HepG2 (cell line): Measurements from ENCODE around the gene PHACTR1.

Experiments
- CTCF ChIP-seq: sonication (generic); formaldehyde crosslinking; IDR thresholded peaks from 2 replicates; pipeline ENCODE4 v1.5.0; 2020; ENCODE audit warnings: mild to moderate bottlenecking, missing genetic modification reagents, moderate library complexity
- FOSL2 ChIP-seq: sonication (generic); formaldehyde crosslinking; IDR thresholded peaks from 2 replicates; pipeline ENCODE4 v1.4.0; 2020; ENCODE audit warnings: missing genetic modification reagents
- GATAD2A ChIP-seq: IDR thresholded peaks from 2 replicates; pipeline ENCODE4 v1.6.1; 2016
- MYNN ChIP-seq: sonication (generic); formaldehyde crosslinking; IDR thresholded peaks from 2 replicates; pipeline ENCODE4 v1.4.0; 2020; ENCODE audit warnings: mild to moderate bottlenecking, low read depth, missing genetic modification reagents
- RBM22 ChIP-seq: fragments of 200-400 bp; formaldehyde crosslinking; optimal IDR thresholded peaks from 2 replicates; pipeline ENCODE3; 2017; ENCODE audit warnings: mild to moderate bottlenecking, low read length, moderate library complexity
- ZNF264 ChIP-seq: sonication (generic); formaldehyde crosslinking; IDR thresholded peaks from 2 replicates; pipeline ENCODE4 v1.4.0; 2020; ENCODE audit warnings: missing genetic modification reagents
- ZNF414 ChIP-seq: sonication (generic); formaldehyde crosslinking; IDR thresholded peaks from 2 replicates; pipeline ENCODE4 v1.5.0; 2020; ENCODE audit warnings: missing genetic modification reagents
- ZNF775 ChIP-seq: sonication (generic); formaldehyde crosslinking; IDR thresholded peaks from 2 replicates; pipeline ENCODE4 v1.4.0; 2020; ENCODE audit warnings: missing genetic modification reagents, mild to moderate bottlenecking, moderate library complexity, borderline replicate concordance
- ZZZ3 ChIP-seq: sonication (generic); formaldehyde crosslinking; IDR thresholded peaks from 2 replicates; pipeline ENCODE4 v1.4.0; 2020; ENCODE audit warnings: missing genetic modification reagents, mild to moderate bottlenecking, borderline replicate concordance

- no peak for TF ChIP-seq ZZZ3
- no peak for TF ChIP-seq FOSL2
- no peak for TF ChIP-seq ZNF264
- no peak for TF ChIP-seq GATAD2A
- no peak for TF ChIP-seq ZNF414 (CRISPR knock-in tag)
- no peak for TF ChIP-seq ZNF775 (CRISPR knock-in tag)
- TF ChIP-seq MYNN: no peak
- no peak for TF ChIP-seq CTCF (CRISPR knock-in tag)
- no peak for TF ChIP-seq RBM22
Measured at GRCh38 chr6:13278991-13279390, 562.4 kb downstream of the PHACTR1 start.
